Measurements from ENCODE around the gene PARD6A.

DNA sequence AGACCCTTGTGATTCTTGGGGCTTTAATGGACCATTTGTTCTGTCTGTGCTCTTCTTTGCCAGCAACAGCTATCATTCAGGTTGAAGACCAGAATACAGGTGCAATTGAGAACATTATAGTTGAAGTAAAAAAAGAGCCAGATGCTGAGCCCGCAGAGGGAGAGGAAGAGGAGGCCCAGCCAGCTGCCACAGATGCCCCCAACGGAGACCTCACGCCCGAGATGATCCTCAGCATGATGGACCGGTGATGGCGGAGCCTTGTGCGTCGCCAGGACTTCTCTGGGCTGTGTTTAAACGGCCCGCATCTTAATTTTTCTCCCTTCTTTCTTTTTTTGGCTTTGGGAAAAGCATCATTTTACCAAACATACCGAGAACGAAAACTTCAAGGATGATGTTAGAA lies 23.1 kb upstream of the PARD6A start:
- TF ChIP-seq EZH2 (IDR thresholded peaks at IDR 0.05; ENCODE audit: borderline replicate concordance), result no peak
- TF ChIP-seq, protein P1, sequence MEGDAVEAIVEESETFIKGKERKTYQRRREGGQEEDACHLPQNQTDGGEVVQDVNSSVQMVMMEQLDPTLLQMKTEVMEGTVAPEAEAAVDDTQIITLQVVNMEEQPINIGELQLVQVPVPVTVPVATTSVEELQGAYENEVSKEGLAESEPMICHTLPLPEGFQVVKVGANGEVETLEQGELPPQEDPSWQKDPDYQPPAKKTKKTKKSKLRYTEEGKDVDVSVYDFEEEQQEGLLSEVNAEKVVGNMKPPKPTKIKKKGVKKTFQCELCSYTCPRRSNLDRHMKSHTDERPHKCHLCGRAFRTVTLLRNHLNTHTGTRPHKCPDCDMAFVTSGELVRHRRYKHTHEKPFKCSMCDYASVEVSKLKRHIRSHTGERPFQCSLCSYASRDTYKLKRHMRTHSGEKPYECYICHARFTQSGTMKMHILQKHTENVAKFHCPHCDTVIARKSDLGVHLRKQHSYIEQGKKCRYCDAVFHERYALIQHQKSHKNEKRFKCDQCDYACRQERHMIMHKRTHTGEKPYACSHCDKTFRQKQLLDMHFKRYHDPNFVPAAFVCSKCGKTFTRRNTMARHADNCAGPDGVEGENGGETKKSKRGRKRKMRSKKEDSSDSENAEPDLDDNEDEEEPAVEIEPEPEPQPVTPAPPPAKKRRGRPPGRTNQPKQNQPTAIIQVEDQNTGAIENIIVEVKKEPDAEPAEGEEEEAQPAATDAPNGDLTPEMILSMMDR (IDR thresholded peaks at IDR 0.05; ENCODE audit: poor library complexity), result no peak
- TF ChIP-seq EZH2phosphoT487 (IDR thresholded peaks at IDR 0.05; ENCODE audit: low read depth, severe bottlenecking, unreplicated experiment), result no peak
